OCI-LY3 (cell line): ENCODE measurements around the gene PAX6.

Source experiments
- H2AFZ ChIP-seq: fragments of 200-600, 300-600 bp; shearing (Covaris generic); 2 replicates; pipeline ENCODE4 v1.6.0; 2014; ENCODE audit warnings: antibody characterized with exemption, low read depth, low read length
- H3K27ac ChIP-seq: fragments of 200-600, 300-600 bp; sonication (generic); 2 replicates; pipeline ENCODE4 v1.5.1; 2014; ENCODE audit warnings: mild to moderate bottlenecking, low read length, moderate library complexity, mixed read lengths
- H3K27me3 ChIP-seq: fragments of 200-600, 300-600 bp; sonication (generic); 2 replicates; pipeline ENCODE4 v1.6.1; 2014; ENCODE audit warnings: low read depth, low read length, mixed read lengths
- H3K36me3 ChIP-seq: fragments of 200-600, 300-600 bp; sonication (generic); replicated peaks from 2 replicates; pipeline ENCODE3; 2014; ENCODE audit warnings: low read depth, low read length, mixed read lengths
- H3K4me1 ChIP-seq: fragments of 300-600, 200-600 bp; sonication (generic); 2 replicates; pipeline ENCODE4 v1.6.1; 2014; ENCODE audit warnings: low read length, mixed read lengths
- H3K4me2 ChIP-seq: fragments of 200-600, 300-600 bp; sonication (generic); 2 replicates; pipeline ENCODE4 v1.6.1; 2014; ENCODE audit warnings: low read length, mixed read lengths
- H3K4me3 ChIP-seq: fragments of 300-600, 200-600 bp; sonication (generic); 2 replicates; pipeline ENCODE4 v1.5.1; 2014; ENCODE audit warnings: antibody characterized with exemption, mild to moderate bottlenecking, low read length, moderate library complexity
- H3K79me2 ChIP-seq: fragments of 300-600, 200-600 bp; shearing (Covaris generic); 2 replicates; pipeline ENCODE4 v1.6.1; 2014; ENCODE audit warnings: mild to moderate bottlenecking, low read length, mixed read lengths
- H3K9ac ChIP-seq: fragments of 300-600, 200-600 bp; shearing (Covaris generic); 2 replicates; pipeline ENCODE4 v1.6.0; 2014; ENCODE audit warnings: mild to moderate bottlenecking, low read length, moderate library complexity
- H3K9me3 ChIP-seq: fragments of 200-600, 300-600 bp; shearing (Covaris generic); 2 replicates; pipeline ENCODE4 v1.6.1; 2014; ENCODE audit warnings: low read length, mixed read lengths; ENCODE audit not compliant: insufficient read depth
- H4K20me1 ChIP-seq: fragments of 200-600, 300-600 bp; sonication (generic); 2 replicates; pipeline ENCODE4 v1.6.1; 2016; ENCODE audit warnings: low read length, mixed read lengths; ENCODE audit not compliant: insufficient read depth
- CTCF ChIP-seq: fragments of 200-600, 300-600 bp; sonication (generic); IDR thresholded peaks from 2 replicates; pipeline ENCODE4 v1.5.1; 2014; ENCODE audit warnings: antibody characterized with exemption, low read length, low read depth
- EZH2phosphoT487 ChIP-seq: fragments of 200-600 bp; shearing (Covaris generic); IDR thresholded peaks from 2 replicates; pipeline ENCODE4 v1.6.1; 2018; ENCODE audit warnings: antibody characterized with exemption, mixed run types, low read depth

The PAX6 gene

GRCh38 chr11:31800398-31801265 is 10.5 kb downstream of the PAX6 start:
- Histone ChIP-seq H3K9me3 (no peaks in the 10 kb centered on the region), H3K9ac (no peak overlapping the region)

GRCh38 chr11:31799435-31800397 is 11.4 kb downstream of the PAX6 start:
- TF ChIP-seq CTCF (no peak), EZH2phosphoT487 (no peak)
- Histone ChIP-seq H3K9me3 (no peaks in the 10 kb centered on the region), H3K36me3 (no peaks in the 10 kb centered on the region), H3K4me2 (no peak overlapping the region), H3K4me3 (no peak overlapping the region), H3K79me2 (no peaks in the 10 kb centered on the region), H3K27ac (no peak overlapping the region), H3K4me1 (peaks cover 4% of the 10 kb centered on the region; the same call in 1 of the 2 replicates), H3K9ac (no peak overlapping the region), H3K27me3 (no peaks in the 10 kb centered on the region), H4K20me1 (no peaks in the 10 kb centered on the region), H2AFZ (no peak overlapping the region)

More at GRCh38 chr11:31800398-31801265, 10.5 kb downstream of the PAX6 start:
- Histone ChIP-seq H3K79me2 (no peaks in the 10 kb centered on the region), H3K27me3 (no peaks in the 10 kb centered on the region), H3K4me2 (no peak overlapping the region), H4K20me1 (no peaks in the 10 kb centered on the region), H3K27ac (no peak overlapping the region), H3K4me3 (no peak overlapping the region), H2AFZ (no peak overlapping the region), H3K4me1 (peaks cover 2% of the 10 kb centered on the region; the same call in 1 of the 2 replicates), H3K36me3 (no peaks in the 10 kb centered on the region)
- TF ChIP-seq EZH2phosphoT487 (no peak), CTCF (no peak)

GRCh38 chr11:31798554-31799434 is 12.3 kb downstream of the PAX6 start:
- peaks cover 4% of the 10 kb centered on the region; the same call in 1 of the 2 replicates for H3K4me1 ChIP-seq
- no peaks in the 10 kb centered on the region for H4K20me1 ChIP-seq
- H3K4me3 ChIP-seq = no peak overlapping the region
- H3K9ac ChIP-seq = no peak overlapping the region
- H3K9me3 ChIP-seq = no peaks in the 10 kb centered on the region
- H3K27me3 ChIP-seq = no peaks in the 10 kb centered on the region
- H3K36me3 ChIP-seq = no peaks in the 10 kb centered on the region
- TF ChIP-seq CTCF (no peak), EZH2phosphoT487 (no peak)
- H3K27ac ChIP-seq = no peak overlapping the region
- no peak overlapping the region for H3K4me2 ChIP-seq
- H3K79me2 ChIP-seq = no peaks in the 10 kb centered on the region
- no peak overlapping the region for H2AFZ ChIP-seq
